Measurements from ENCODE around the gene RAB6B.

RAB6B gene

DNA sequence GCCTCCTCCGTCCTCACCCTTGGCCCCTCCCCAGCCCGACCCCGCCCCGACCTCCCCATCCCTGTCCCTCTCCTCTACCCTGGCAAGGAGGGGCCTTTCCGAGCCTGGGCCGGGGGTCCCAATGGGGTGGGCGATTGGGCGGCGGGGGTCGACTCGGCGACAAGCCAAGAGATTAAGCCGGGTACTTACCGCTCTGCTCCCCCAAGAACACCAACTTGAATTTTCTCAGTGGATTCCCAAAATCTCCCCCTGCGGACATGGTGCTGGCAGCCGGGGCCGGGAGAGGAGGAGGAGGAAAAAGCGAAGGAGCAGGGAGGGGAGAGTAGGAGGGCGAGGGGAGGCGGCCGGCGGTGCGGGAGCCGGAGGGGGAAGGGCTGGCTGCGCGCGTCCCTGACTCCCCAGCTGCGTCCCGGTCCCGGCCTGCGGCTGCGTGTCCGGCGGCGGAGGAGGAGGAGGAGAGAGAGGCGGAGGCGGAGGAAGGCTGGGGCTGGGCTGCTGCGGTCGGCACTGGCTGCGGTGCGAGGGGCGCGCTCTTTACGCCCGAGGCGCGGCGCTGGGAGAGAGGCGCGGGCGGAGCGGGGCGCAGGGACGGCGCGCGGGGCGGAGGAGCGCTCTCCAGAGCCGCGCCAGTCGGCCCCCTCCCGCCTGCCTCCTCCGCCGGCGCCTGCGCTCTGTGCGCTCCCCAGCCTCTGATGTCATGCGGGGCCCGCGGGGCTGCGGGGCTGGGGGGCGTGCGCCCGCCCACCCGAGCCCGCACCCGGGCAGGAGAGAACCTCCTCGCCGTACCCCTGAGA lies at the start of gene RAB6B:
Gene RAB6B, minus strand, starts transcription at position 675 of the 794 bp plus-strand sequence. Its CDS starts 416 bp downstream, at position 259.
- peak within 1 kb of the TSS; percentile 64 for H3K27ac ChIP-seq
- no peak for TF ChIP-seq CTCF (IDR thresholded peaks at IDR 0.05)

GRCh38 chr3:133944641-133945380 lies 49.1 kb upstream of the RAB6B start:
- no peaks in the 10 kb centered on the region for H3K9me3 ChIP-seq (ENCODE audit: control insufficient read depth, low read length)
- peaks cover 3% of the 10 kb centered on the region for H3K4me1 ChIP-seq
- no peak overlapping the region for H3K4me3 ChIP-seq (ENCODE audit: low read depth, low read length)
- H2AFZ ChIP-seq, result no peak overlapping the region
- peak overlapping the region; percentile 39 for H3K27ac ChIP-seq
- H3K4me2 ChIP-seq (ENCODE audit: low read length), result no peak overlapping the region
- TF ChIP-seq CTCF (IDR thresholded peaks at IDR 0.05), result no peak
- no peaks in the 10 kb centered on the region for H3K27me3 ChIP-seq (ENCODE audit: control insufficient read depth, insufficient read depth, low read length)
- H3K79me2 ChIP-seq, result no peaks in the 10 kb centered on the region
- no peaks in the 10 kb centered on the region for H3K36me3 ChIP-seq (ENCODE audit: control insufficient read depth, insufficient read depth, low read length)
- no peak overlapping the region for H3K9ac ChIP-seq

More for the DNA sequence above, at the start of gene RAB6B:
- Histone ChIP-seq H2AFZ (peak within 1 kb of the TSS; percentile 98), H3K4me3 (ENCODE audit: low read depth, low read length) (peak within 1 kb of the TSS; percentile 83), H3K9ac (peak within 1 kb of the TSS; percentile 65), H3K79me2 (peaks cover 19% of the 10 kb centered on the region), H3K9me3 (ENCODE audit: control insufficient read depth, low read length) (no peaks in the 10 kb centered on the region), H3K4me2 (ENCODE audit: low read length) (peak within 1 kb of the TSS; percentile 93), H3K27me3 (ENCODE audit: control insufficient read depth, insufficient read depth, low read length) (no peaks in the 10 kb centered on the region), H3K36me3 (ENCODE audit: control insufficient read depth, insufficient read depth, low read length) (no peaks in the 10 kb centered on the region), H3K4me1 (peaks cover 20% of the 10 kb centered on the region)

GRCh38 chr3:133944181-133944580 lies 48.5 kb upstream of the RAB6B start:
- Histone ChIP-seq H3K27ac (peak overlapping the region; percentile 39), H2AFZ (no peak overlapping the region), H3K4me1 (peaks cover 3% of the 10 kb centered on the region), H3K4me3 (ENCODE audit: low read depth, low read length) (no peak overlapping the region), H3K9ac (no peak overlapping the region), H3K27me3 (ENCODE audit: control insufficient read depth, insufficient read depth, low read length) (no peaks in the 10 kb centered on the region), H3K4me2 (ENCODE audit: low read length) (no peak overlapping the region), H3K79me2 (no peaks in the 10 kb centered on the region), H3K9me3 (ENCODE audit: control insufficient read depth, low read length) (no peaks in the 10 kb centered on the region), H3K36me3 (ENCODE audit: control insufficient read depth, insufficient read depth, low read length) (no peaks in the 10 kb centered on the region)
- TF ChIP-seq CTCF (IDR thresholded peaks at IDR 0.05), result no peak

DNA sequence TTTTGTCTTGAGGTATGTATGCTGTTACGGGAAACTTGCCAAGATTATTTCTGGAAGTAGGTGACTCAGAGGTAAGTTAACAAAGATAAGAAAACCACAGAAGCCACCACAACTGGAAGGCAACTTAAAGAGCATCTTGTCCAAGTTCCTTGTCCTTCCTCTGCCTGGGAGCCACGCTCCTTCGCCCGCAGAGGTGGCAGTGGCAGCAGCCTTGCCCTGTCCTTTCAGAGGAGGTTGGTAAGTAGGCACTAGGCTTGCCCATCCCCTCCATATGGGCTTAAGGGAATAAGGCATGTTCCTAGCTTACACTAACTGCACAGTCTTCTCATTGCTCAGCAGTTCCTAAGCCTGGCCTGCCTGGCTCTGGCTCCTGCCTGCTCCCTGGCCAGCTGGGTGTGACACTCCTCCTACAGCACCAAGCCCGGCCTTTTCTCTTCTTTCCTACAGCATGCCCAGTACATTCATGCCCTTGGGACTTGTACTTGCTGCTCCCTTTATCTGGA lies 48.0 kb upstream of the RAB6B start:
- Histone ChIP-seq H3K4me1 (peaks cover 3% of the 10 kb centered on the region), H3K4me2 (ENCODE audit: low read length) (no peak overlapping the region), H3K9me3 (ENCODE audit: control insufficient read depth, low read length) (no peaks in the 10 kb centered on the region), H2AFZ (no peak overlapping the region), H3K9ac (no peak overlapping the region), H3K79me2 (no peaks in the 10 kb centered on the region), H3K4me3 (ENCODE audit: low read depth, low read length) (no peak overlapping the region), H3K36me3 (ENCODE audit: control insufficient read depth, insufficient read depth, low read length) (no peaks in the 10 kb centered on the region), H3K27ac (peak overlapping the region; percentile 39), H3K27me3 (ENCODE audit: control insufficient read depth, insufficient read depth, low read length) (no peaks in the 10 kb centered on the region)
- no peak for TF ChIP-seq CTCF (IDR thresholded peaks at IDR 0.05)

Measured in parathyroid adenoma (tissue), 2 donors.